ENCODE results near the gene DYNC1H1.

Gene DYNC1H1

DNA sequence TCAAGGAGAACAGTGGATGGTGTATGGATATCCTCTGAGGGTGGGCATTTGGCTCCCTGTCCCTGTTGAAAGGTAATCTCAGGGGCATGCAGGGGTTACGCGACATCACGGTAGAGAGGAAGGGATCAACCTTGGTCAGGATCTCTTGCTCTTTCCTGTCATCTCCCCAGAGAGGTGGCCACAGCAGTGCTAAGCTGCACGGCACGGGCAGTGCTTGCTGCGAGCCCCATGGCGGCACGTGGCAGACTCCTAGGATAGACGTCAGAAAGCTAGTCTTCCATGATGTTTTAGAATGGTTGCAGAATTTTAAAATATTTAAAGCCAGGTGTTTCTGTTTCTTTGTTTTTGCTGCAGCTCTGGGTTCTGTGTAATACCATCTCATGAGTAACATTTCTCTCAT, 41.0 kb downstream of the DYNC1H1 start:
- DNase-seq: no peak

DNA sequence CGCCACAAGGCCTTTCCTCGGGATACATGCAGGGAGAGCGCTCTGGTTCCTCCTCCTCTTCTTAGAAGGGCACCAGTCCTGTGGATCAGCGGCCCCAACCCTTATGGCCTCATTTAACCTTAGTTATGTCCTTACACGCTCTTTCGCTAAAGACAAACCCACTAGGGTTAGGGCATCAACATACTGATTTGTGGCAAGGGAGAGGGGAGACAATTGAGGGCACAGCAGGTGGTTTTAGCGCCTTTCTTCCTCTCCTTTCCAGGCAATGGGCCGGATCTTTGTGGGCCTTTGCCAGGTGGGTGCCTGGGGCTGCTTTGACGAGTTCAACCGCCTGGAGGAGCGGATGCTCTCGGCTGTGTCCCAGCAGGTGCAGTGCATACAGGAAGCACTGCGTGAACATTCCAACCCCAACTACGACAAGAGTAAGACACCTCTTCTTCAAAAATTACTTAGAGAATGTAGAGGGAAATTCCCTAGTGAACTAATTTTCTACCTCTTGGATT, 43.6 kb downstream of the DYNC1H1 start:
- no peak for DNase-seq

DNA sequence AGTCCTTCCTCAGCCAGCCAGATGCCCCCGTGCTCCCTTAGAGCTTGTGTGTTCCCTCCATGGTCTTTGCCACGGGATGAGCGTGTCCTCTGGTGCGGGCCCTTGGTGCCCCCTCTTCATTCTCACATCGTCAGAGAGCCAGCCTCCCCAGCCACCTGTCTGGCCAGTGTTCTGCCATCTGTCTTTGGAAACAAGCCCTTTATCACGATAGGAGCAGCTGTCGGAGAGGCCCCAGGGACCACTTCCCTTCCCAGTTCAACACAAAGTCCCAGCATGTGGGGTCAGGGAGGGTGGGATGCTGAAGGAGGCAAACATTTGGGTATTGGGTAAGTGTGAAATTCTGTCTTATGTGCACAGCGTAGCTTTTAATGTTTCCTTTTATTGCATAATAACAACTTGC, 44.5 kb downstream of the DYNC1H1 start:
- DNase-seq: no peak

DNA sequence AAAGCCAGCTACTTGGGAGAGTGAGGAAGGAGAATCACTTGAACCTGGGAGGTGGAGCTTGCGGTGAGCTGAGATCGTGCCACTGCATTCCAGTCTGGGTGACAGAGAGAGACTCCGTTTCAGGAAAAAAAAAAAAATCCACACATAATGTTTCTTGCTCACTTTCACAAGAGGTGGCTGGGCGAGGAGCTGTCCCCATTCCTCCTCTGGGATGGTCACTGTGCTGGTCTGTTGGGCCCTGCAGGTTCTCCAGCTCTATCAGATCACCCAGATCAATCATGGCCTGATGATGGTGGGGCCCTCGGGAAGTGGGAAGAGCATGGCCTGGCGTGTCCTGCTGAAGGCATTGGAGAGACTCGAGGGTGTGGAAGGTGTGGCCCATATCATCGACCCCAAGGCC, 47.3 kb downstream of the DYNC1H1 start:
- DNase-seq: no peak

DNA sequence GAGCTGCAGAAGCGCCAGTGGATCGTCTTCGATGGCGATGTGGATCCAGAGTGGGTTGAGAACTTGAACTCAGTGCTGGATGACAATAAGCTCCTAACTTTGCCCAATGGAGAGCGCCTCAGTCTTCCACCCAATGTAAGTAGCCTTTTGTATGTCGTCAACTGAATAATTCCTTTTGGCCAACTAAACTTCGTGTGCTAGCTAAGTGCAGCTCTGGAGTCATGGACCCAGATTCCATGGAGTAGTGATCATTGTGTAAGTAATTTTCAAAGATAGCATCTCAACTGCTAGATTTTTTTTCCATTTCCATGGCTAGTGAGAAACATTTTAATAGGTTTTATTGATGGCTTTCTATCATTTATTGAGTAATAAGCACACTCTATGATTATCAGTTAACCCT, 48.0 kb downstream of the DYNC1H1 start:
- DNase-seq: no peak

DNA sequence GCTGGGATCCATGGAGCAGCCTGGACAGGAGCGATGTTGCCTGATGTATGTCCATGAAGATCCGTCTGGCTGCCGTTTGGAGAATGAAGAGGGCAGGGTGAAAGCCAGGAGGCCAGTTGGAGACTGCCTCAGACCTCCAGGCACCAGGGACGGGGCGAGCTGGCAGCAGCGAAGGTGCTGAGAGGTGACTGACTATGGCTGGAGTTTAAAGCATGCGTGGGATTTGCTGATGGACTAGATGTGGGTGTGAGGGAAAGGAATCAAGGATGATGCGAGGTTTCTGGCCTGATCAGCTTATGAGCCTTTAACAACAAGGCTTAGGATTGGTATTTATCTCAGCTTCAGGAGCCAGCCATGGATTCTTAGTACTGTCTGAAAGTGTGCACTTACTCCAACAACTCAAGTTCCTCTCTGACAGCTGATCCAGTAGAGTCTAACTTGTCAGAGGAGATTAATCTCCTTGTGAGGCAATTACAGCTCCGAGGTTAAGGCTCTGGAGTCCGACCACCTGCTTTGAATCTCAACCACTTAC, 49.4 kb downstream of the DYNC1H1 start:
- no peak for DNase-seq

DNA sequence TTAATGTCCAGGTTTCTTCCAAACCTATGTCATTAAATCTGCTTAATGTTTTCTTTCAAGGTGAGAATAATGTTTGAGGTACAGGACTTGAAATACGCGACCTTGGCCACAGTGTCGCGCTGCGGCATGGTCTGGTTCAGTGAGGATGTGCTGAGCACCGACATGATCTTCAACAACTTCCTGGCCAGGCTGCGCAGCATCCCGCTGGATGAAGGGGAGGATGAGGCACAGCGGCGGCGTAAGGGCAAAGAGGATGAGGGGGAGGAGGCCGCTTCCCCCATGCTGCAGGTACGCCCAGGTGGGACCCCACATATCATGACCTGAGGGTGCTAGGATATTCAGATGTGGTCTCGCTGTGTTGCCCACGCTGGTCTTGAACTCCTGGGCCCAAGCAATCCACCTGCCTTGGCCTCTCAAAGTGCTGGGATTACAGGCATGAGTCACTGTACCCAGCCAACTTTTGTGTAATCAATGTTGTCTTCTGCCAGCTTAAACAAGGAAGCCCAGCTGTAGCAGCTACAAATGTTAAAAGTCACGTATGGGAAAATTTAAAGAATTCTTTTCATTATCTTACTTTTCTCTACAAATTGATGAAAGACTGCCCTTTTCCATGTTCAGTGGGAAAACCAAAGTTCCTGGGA, 50.8 kb downstream of the DYNC1H1 start:
- DNase-seq: no peak

DNA sequence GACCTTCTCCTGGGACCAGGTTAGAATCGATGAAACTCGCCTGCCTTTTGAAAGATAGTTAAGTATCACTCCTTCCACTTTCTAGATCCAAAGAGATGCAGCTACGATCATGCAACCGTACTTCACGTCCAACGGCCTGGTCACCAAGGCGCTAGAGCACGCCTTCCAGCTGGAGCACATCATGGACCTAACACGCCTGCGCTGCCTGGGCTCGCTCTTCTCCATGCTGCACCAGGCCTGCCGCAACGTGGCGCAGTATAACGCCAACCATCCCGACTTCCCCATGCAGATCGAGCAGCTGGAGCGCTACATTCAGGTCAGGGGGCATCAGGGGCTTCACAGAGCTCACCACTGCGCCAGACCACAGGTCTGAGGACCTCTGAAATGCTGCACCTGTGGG, 51.4 kb downstream of the DYNC1H1 start:
- DNase-seq: no peak

DNA sequence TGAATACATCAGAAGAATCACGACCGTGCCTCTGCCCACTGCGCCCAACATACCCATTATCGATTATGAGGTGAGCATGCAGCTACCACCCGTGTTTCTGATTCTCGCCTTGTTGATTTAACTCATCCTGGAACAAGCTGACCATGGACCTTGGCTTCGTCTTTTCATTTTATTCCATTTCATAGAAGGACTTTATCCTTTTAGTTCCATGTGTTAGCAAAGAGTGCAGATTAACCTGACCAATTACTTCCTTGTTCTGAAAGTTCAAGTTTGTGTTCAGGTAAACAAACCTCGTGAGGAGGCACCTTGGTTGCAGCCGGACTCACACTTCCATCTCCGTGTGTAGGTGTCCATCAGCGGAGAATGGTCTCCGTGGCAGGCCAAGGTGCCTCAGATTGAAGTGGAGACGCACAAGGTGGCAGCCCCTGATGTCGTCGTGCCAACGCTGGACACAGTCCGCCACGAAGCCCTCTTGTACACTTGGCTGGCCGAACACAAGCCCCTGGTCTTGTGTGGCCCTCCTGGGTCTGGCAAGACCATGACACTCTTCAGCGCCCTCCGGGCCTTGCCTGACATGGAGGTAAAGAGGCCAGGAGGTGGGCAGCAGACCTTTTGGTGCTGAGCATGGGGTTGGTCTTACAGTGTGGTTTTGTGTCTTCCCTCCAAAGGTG, 52.2 kb downstream of the DYNC1H1 start:
- no peak for DNase-seq

DNA sequence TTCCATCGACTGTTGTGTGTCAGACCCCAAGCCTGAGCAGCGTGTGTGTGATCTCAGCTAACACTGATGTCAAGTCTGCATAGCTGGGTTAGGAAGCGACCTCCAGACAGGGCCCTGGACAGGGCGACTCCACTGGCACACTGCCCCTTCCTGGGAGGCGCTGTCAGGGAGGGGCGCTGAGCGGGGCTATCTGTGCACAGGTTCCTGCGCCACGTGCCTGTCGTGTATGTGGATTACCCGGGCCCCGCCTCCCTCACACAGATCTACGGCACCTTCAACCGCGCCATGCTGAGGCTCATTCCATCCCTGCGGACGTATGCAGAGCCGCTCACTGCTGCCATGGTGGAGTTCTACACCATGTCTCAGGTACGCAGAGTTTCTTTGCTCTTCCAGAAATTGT, 53.9 kb downstream of the DYNC1H1 start:
- DNase-seq: no peak

DNA sequence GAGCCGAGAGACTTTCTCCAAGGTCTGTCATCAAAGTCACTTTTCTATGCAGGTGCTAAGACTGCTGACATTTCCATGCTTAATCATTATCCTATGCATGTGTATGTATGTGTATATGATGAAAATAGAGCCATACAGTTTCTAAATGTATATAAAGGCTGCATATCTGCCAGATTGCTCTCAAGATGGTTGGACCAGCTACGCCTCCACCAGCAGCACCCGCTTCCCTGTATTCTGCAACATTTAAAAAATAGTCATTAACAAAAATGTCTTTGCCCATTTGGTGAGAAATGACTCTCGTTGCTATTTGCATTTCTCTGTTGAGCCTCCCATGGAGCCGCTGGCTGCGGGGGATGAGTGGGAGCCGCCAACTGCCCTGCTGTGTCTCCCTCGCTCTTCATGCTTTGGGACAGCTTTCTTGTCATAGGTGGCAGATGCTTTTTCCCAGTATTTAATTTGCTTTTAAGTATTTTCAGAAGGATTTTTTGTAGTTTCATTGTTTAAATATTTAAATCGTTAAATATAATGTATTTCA, 54.7 kb downstream of the DYNC1H1 start:
- no peak for DNase-seq

DNA sequence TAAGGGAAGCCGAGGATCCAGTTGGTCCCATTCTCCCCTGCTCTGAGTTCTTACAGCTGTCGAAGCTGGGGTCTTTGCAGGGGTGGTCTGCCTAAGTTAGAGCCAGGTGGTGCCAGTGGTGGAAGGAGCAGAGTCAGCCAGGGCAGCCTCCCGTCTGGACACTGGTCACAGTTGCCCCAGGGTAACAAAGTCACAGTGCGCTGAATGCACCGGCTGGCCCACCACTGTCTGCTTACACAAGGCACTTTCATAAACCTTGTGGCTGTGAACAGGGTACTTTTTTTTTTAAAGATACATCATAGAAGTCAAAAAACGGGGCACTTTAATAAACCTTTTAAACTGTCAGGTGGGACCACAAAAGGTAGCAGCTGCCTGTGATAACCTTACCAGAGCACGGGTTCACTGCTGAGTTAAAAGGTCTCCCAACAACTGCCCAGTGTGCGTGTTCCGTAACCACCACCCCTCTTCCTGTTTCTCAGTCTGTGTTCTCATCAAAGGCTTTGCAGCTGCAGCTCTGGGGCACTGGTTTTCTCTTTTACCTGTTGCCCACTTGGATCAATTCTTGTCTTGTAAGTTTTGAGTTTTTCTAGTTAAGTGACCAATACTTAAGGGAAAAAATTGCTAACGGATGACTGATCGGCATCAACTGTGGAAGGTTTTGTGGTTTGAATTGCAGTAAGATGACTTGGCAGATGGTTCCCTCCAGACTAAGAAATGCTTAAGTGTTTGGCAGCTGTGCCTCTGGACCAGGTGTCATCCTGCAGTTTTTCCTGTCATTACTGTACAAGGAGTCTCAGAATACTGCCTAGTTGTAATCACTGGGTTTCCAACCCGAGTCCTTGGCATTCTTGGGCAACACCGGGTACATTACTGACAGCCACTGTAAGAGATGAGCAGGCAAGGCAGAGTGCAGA, 55.9 kb downstream of the DYNC1H1 start:
- peak; percentile 24 for DNase-seq

DNA sequence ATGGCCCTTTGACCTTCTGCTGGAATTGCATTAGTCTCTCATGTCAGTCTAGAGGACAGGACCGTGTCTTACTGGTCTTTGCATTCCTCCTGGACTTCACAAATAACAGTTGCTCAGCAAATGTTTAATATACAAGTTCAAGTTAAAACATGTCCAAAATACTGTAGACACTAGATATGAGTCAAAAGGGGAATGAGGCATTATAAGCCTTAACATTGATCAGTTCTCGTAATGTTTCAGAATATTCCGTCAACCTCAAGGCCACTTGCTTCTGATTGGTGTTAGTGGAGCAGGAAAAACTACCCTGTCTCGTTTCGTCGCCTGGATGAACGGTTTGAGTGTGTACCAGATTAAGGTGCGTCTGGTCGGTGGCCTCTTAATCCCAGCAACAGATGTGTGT, 62.6 kb downstream of the DYNC1H1 start:
- no peak for DNase-seq

DNA sequence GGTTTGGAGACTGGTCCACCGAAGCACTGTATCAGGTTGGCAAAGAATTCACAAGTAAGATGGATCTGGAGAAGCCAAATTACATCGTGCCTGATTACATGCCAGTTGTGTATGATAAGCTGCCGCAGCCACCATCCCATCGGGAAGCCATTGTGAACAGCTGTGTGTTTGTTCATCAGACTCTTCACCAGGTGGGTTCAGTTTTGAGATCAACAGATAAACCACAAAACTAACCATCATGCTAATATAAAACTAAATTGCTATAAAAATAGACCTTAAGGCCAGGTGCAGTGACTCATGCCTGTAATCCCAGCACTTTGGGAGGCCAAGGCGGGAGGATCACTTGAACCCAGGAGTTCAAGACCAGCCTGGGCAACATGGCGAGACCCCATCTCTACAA, 63.6 kb downstream of the DYNC1H1 start:
- no peak for DNase-seq

DNA sequence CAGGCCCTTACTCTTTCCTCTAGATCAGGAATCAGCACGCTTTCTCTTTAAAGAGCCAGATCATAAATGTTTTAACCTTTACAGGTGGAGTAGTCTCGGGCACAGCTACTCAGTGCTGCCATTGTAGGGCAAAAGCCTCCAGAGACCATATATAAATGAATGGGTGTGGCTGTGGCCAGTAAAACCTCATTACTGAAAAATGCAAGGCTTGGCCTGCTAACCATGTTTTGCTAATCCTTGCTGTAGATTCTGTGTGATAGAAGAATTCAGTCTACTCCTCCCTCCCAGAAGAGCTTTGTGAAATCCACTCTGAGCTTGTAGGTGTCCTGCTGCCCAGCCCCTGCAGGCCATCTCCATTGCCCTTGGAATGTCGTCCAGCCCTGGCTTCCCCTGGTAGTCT, 64.4 kb downstream of the DYNC1H1 start:
- DNase-seq: no peak

DNA sequence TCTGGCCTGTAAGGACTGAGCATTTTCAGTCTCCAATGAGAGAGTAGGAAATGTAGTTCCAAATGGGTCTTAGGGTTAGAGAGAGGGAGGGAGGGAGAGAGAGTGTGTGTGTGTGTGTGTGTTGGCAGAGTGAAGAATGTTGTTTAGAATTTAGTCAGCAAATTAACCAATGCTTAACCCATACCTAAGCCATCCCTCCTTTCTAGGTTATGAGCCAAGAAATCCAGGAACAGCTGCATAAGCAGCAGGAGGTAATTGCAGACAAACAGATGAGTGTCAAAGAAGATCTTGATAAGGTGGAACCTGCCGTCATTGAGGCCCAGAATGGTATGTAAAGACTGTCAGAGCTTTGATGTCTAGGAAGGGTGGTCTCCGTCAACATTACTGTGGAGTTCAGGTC, 65.6 kb downstream of the DYNC1H1 start:
- DNase-seq: no peak

DNA sequence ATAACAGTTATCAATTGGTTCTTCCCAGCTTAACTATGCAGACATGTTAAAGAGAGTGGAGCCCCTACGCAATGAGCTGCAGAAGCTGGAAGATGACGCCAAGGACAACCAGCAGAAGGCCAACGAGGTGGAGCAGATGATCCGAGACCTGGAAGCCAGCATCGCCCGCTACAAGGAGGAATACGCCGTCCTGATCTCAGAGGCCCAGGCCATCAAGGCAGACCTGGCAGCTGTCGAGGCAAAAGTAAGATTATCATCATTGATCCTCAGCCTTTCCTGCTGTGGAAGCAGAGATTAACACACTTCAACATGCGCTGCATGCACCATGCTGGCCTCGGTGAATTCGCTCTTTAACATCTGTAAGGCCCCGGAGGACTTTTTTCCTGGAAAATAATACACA, 68.9 kb downstream of the DYNC1H1 start:
- DNase-seq: no peak

DNA sequence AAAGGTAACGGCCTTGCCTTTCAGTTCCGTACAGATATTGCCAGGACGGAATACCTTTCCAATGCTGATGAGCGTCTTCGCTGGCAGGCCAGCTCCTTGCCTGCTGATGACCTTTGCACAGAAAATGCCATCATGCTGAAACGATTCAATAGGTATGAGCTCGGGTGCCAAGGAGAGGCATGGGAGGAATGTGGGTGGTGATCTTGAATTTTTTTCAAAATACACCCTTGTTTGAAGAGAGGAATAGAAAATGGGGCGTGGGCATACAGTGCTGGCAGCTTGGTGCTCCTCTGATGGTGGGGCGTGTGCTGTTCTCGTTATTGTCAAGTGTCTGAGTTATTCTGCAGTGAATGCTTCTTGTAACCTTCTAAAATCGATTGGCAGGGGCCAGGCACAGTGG, 69.9 kb downstream of the DYNC1H1 start:
- no peak for DNase-seq

DNA sequence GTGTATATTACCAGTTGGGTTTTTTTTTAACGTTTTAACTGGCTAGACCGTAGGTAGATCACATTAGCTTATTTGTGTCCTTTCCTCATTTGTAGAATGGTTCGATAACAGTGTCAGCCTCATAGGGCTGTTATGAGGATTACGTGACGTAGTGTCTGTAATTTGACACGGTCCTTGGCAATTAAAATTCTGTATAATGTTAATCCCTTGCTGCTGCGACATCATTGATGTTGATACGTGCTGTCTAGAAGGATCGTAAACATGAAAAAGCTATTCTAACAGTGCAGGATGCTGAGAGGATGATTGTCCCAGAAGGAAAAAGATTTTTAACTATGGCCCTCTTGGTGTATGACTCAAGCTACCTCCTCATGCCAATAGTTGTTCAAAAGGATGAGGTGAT, 71.5 kb downstream of the DYNC1H1 start:
- no peak for DNase-seq

DNA sequence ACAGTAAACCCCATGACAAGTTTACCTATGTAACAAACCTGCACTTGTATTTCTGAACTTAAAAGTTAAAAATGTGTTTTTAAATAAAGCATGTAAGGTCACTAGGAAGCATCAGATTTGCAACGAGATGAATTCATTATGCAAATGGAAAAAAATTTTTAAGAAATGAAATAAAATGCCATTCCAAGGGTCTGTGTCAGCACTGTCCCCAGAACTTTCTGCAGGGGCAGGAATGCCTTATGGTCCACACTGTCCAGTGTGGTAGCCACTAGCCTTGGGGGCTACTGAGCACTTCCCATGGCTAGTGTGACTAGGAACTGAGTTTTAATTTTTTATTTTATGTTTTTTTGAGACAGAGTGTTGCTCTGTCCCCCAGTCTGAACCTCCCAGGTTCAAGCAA, 73.3 kb downstream of the DYNC1H1 start:
- no peak for DNase-seq

DNA sequence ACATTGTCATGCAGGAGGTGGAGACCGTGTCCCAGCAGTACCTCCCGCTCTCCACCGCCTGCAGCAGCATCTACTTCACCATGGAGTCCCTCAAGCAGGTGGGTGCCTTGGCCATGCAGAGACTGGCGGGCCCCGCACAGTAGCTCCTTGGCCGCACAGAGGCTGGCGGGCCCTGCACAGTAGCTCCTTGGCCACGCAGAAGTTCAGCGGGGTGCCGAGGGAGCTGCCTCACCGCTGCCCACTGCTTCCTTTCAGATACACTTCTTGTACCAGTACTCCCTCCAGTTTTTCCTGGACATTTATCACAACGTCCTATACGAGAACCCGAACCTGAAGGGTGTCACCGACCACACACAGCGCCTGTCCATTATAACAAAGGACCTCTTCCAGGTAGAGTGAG, 74.8 kb downstream of the DYNC1H1 start:
- no peak for DNase-seq

DNA sequence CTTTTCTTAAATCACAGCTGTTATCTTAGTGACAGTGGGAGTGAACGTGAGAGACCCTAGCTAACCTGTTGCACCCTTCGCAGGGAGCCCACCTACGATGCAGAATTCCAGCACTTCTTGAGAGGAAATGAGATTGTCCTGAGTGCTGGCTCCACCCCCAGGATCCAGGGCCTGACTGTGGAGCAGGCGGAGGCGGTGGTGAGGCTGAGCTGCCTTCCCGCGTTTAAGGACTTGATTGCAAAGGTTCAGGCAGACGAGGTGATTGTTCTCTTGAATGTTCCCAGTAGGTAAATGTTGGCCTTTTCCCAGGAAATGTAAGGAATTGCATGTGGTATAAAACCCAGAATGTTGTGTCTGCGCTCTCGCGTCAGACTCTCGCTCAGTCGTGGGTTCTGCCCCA, 75.8 kb downstream of the DYNC1H1 start:
- DNase-seq: no peak

DNA sequence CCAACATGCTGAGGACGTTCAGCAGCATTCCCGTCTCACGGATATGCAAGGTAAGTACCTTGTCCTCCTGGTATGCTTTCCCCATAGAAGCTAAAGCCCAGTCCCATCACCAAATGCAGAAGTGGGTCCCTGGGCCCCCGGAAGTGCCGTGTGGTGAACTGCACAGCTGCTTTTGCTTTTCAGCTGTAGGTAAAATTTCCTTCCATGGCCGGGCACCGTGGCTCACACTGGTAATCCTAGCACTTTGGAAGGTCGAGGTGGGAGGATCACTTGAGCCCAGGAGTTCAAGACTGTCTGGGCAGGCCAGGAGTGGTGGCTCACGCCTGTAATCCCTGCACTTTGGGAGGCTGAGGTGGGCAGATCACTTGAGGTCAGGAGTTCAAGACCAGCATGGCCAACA, 78.3 kb downstream of the DYNC1H1 start:
- DNase-seq: no peak

Data from CD4-positive, alpha-beta T cell treated with Interleukin-12 subunit alpha and Interleukin-12 subunit beta, for 1 hour (primary cell).